ENCODE results near the gene ATG16L1. TPM values are rescaled to one million over a fixed set of nuclear protein-coding genes. Genes with fewer than 3 reads are reported as not detected.

Gene ATG16L1
- total and polyA plus RNA-seq, 9 of the 15 experiments (the other 6 are each of a cell fraction or from before 2014, with no cell fraction given): 6.4 to 21.3 (median 17.2) TPM

GRCh38 chr2:233251306-233252116 lies at the start of gene ATG16L1 (continued):
- TF ChIP-seq SMC3 (conservative IDR thresholded peaks at IDR 0.05; ENCODE audit: insufficient read depth, low read depth, low read length): peak; percentile 84
- TF ChIP-seq ZNF24 (IDR thresholded peaks at IDR 0.05): peak; percentile 37; the same call in 1 of the 2 replicates
- TF ChIP-seq PHF20 (IDR thresholded peaks at IDR 0.05; ENCODE audit: partially characterized antibody): peak; percentile 79
- TF ChIP-seq NEUROD1 (IDR thresholded peaks at IDR 0.05; ENCODE audit: borderline replicate concordance, low read depth, low read length, partially characterized antibody): peak; percentile 41
- TF ChIP-seq FOXK2 (conservative IDR thresholded peaks at IDR 0.05 in 1 of 2, IDR thresholded peaks at IDR 0.05 in 1 of 2; ENCODE audit: low read depth in 2 of 2): peak; percentile 91 to 93
- TF ChIP-seq ZNF592 (IDR thresholded peaks at IDR 0.05): 0 out of 2 replicates have a peak, but pooled peaks have one; percentile 8
- peak; percentile 92 for TF ChIP-seq E2F8 (IDR thresholded peaks at IDR 0.05; ENCODE audit: low read depth, partially characterized antibody)
- no peak for TF ChIP-seq SMARCC2 (IDR thresholded peaks at IDR 0.05; ENCODE audit: low read depth)
- TF ChIP-seq TFAM (CRISPR knock-in tag; conservative IDR thresholded peaks at IDR 0.05): no peak
- no peak for TF ChIP-seq ZNF134 (CRISPR knock-in tag; conservative IDR thresholded peaks at IDR 0.05)
- TF ChIP-seq ZNF395 (CRISPR knock-in tag; IDR thresholded peaks at IDR 0.05): peak; percentile 75
- TF ChIP-seq E2F5 (CRISPR knock-in tag; IDR thresholded peaks at IDR 0.05): no peak
- no peak for TF ChIP-seq ATF2 (CRISPR knock-in tag; IDR thresholded peaks at IDR 0.05)
- TF ChIP-seq RAD51 (IDR thresholded peaks at IDR 0.05; ENCODE audit: borderline replicate concordance, low read depth): no peak; the same call in 1 of the 2 replicates
- TF ChIP-seq ZFP36 (IDR thresholded peaks at IDR 0.05; ENCODE audit: low read depth, low read length, partially characterized antibody): no peak
- TF ChIP-seq RBM39 (optimal IDR thresholded peaks at IDR 0.05; ENCODE audit: low read depth, low read length): no peak

All from K562 (cell line).